Heart left ventricle (tissue), 16 donors: ENCODE data around the gene KRTAP10-7. TPM values are rescaled to one million over a fixed set of nuclear protein-coding genes. Genes with fewer than 3 reads are reported as not detected.

Experiments
- ATAC-seq, 4 donors: fragments of 200-7000 bp; cut with Tn5 transposase; one replicate each; pipeline ENCODE4 v1.9.1; 2020 to 2022; ENCODE audit warnings: moderate library complexity in 4 of 4, mild to moderate bottlenecking in 3 of 4, moderate number of reproducible peaks in 1 of 4
- DNase-seq, 5 donors: peaks; one replicate each; pipeline ENCODE4 v3.0.0-alpha.2; 2020
- H3K27ac ChIP-seq, 12 donors: fragments of 200-600 bp; sonication (generic) in 4 of 12; one replicate each; pipeline versions ENCODE4 v1.5.0 to v1.8.0; 2016 to 2022; ENCODE audit warnings: mild to moderate bottlenecking in 2 of 12
- H3K27me3 ChIP-seq, 9 donors: fragments of 200-600 bp; sonication (generic) in 2 of 9; one replicate each; pipeline versions ENCODE4 v1.5.1 to v1.8.0; 2016 to 2022; ENCODE audit warnings: mild to moderate bottlenecking in 3 of 9
- H3K36me3 ChIP-seq, 9 donors: fragments of 200-600 bp; sonication (generic) in 2 of 9; one replicate each; pipeline versions ENCODE4 v1.5.0 to v1.8.0; 2018 to 2022; ENCODE audit warnings: mild to moderate bottlenecking in 2 of 9
- H3K4me1 ChIP-seq, 12 donors: fragments of 200-600 bp; sonication (generic) in 4 of 12; one replicate each; pipeline versions ENCODE4 v1.5.0 to v1.8.0; 2016 to 2022; ENCODE audit warnings: mild to moderate bottlenecking in 3 of 12
- H3K4me3 ChIP-seq, 12 donors: fragments of 200-600 bp; sonication (generic) in 4 of 12; one replicate each; pipeline versions ENCODE4 v1.5.0 to v1.8.0; 2017 to 2022; ENCODE audit warnings: mild to moderate bottlenecking in 9 of 12, moderate library complexity in 4 of 12
- H3K9me3 ChIP-seq, 12 donors: fragments of 200-600 bp; sonication (generic) in 4 of 12; one replicate each; pipeline versions ENCODE4 v1.5.0 to v1.8.0; 2016 to 2022; ENCODE audit warnings: mild to moderate bottlenecking in 1 of 12
- POLR2A ChIP-seq, 2 donors: fragments of 450-650 bp; IDR thresholded peaks; one replicate each; pipeline ENCODE4 v1.6.1; 2017; ENCODE audit warnings: antibody characterized with exemption in 2 of 2, mild to moderate bottlenecking in 2 of 2, moderate library complexity in 2 of 2
- WGBS, 4 donors: extraction: QIAGEN DNeasy Blood & Tissue Kit in 2 of 4; methylation state at CpG; one replicate each; pipeline versions ENCODE4 v1.1.5 to v1.1.7; 2013 to 2018; 5-methylcytosine and 5-hydroxymethylcytosine counted together
- intact Hi-C, 10 donors: fragments of 100-400 bp; cut with DNase I; formaldehyde crosslinking; loops; one replicate each; pipeline versions ENCODE4 v1.11.1 to v1.14.2; 2022
- polyA plus RNA-seq, 2 donors: library from polyadenylated mRNA; stranded (reverse); fragments of 200-250 nt; gene quantifications; one replicate each; pipeline ENCODE4 v1.2.3, GENCODE V29; 2013
- total RNA-seq, 9 donors: library from RNA; depleted of rRNA in 2 of 9; stranded (reverse); fragments of >200 nt in 2 of 9; fragmentation: NEBNext Ultra II Directional in 3 of 9; extraction: Animal tissue kit (Norgen Biotek cat#: 25700) in 3 of 9; gene quantifications; one replicate each; pipeline versions ENCODE4 v1.1.0 to v1.2.4, GENCODE V29; 2016 to 2023
- TF ChIP-seq, protein P1 (sequence below), 12 donors: fragments of 200-600 bp; sonication (generic) in 4 of 12; IDR thresholded peaks; one replicate each; pipeline versions ENCODE4 v1.5.0 to v1.8.0; 2018 to 2022; ENCODE audit warnings: antibody characterized with exemption in 12 of 12, mild to moderate bottlenecking in 5 of 12
- donor health status: ischemic (EF 13 %, LVEDD 7.1; RV severe dilation, severe dysfunction).
- donor health status: healthy with polysubstance abuse.
- donor health status: DM: no; HTN: yes; CAD: no.
- donor health status: DM: no; HTN: no; CAD: no.
- donor health status: ischemic (EF 25% LVEDD 6.9; RV normal size, moderate dysfunction).
- donor health status: ischemic (EF 25% LVEDD 5.7; RV mildly dilated, moderate dysfunction).
- donor health status: healthy.
- donor health status: DM: yes; HTN: yes; CAD: no.
- donor health status: ischemic (EF 35%, LVEDD 5.7; RV mildly dilated, moderate dysfunction).
- donor health status: nonischemic (EF 11% LVEDD 7.7; RV severe dilation, severe dysfunction).
- donor health status: DM: yes; HTN: yes; CAD: no.
- donor health status: PGD.
- donor health status: ischemic (EF 29% LVEDD 5.4; RV normal size, mild dysfunction).
- donor health status: nonischemic (EF 23%, LVEDD 6.1; RV moderate dilation, normal function).

KRTAP10-7 gene
- total and polyA plus RNA-seq, 11 donors = not detected

DNA sequence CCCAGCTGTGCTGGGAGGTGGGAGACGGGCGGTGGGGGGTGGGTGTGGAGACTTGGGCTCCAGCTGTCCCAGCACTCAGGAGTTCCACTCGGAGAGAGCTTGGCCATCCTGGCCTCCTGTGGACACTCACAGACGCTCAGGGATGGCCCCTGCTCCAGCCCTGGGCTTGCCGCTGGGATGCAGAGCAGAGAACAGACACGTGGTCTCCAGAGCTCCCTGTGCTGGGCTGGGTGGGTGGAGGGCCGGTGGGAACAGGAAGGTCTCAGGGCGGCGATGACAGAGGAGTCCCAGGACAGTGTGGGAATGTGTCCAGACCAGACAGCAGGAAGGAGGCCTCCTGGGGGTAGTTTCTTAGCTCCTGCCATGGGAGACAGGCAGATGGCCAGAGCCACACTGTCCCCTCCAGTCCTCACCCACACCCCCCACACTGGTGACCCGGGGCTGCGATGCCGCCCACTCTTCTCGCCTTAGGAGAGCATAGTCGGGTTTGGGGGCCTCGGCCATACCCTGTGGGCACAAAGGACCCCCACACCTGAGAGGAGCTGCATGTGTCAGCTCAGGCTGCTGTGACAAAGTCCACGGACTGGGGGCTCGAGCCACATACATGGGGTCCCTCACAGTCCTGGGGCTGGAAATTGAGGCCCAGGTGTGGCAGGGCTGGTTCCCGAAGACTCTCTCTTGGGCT lies 28.5 kb downstream of the KRTAP10-7 start:
- H3K27ac ChIP-seq = no peak overlapping the region
- intact Hi-C loops = loop anchor here in 1 of 10 donors (10.0 kb wide), 1 partner anchor 86 kb away; the partner anchor contains the start of gene TSPEAR
- no peak for DNase-seq

DNA sequence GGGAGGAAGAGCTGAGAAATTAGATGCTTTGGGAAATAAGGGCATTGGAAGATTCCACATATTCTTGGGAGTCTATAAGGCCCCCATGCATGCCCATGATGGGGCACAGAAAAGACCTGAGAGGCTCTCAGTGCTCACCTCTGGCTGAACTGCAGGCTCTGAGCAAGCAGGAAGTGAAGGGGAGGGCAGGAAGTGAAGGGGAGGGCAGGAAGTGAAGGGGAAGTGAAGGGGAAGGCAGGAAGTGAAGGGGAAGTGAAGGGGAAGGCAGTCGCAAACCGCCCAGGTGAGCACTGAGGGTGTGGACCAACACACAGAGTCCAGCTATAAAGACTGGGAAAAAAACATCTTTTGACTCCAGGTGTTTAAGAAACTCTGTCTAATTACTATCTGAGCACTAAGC lies 30.0 kb downstream of the KRTAP10-7 start:
- no peak overlapping the region for H3K27ac ChIP-seq
- no peak overlapping the region for H3K4me3 ChIP-seq
- 59 to 78% (median 70%) methylated on average over 2 of the region's 2 CpGs for WGBS, 4 donors
- peaks cover 0 to 36% (median 21%) of the 10 kb centered on the region in 12 donors for H3K9me3 ChIP-seq
- no peaks in the 10 kb centered on the region for H3K36me3 ChIP-seq
- intact Hi-C loops = no loop called here
- no peak for ATAC-seq
- DNase-seq = no peak
- peaks cover 0 to 28% (median 0%) of the 10 kb centered on the region in 12 donors for H3K4me1 ChIP-seq
- TF ChIP-seq, protein P1, sequence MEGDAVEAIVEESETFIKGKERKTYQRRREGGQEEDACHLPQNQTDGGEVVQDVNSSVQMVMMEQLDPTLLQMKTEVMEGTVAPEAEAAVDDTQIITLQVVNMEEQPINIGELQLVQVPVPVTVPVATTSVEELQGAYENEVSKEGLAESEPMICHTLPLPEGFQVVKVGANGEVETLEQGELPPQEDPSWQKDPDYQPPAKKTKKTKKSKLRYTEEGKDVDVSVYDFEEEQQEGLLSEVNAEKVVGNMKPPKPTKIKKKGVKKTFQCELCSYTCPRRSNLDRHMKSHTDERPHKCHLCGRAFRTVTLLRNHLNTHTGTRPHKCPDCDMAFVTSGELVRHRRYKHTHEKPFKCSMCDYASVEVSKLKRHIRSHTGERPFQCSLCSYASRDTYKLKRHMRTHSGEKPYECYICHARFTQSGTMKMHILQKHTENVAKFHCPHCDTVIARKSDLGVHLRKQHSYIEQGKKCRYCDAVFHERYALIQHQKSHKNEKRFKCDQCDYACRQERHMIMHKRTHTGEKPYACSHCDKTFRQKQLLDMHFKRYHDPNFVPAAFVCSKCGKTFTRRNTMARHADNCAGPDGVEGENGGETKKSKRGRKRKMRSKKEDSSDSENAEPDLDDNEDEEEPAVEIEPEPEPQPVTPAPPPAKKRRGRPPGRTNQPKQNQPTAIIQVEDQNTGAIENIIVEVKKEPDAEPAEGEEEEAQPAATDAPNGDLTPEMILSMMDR (IDR thresholded peaks at IDR 0.05) = no peak
- TF ChIP-seq POLR2A (IDR thresholded peaks at IDR 0.05) = no peak
- H3K27me3 ChIP-seq = peaks cover 0 to 26% (median 0%) of the 10 kb centered on the region in 9 donors

More for the DNA sequence above, 28.5 kb downstream of the KRTAP10-7 start:
- H3K9me3 ChIP-seq = peaks cover 0 to 45% (median 26%) of the 10 kb centered on the region in 12 donors
- no peaks in the 10 kb centered on the region for H3K36me3 ChIP-seq
- peak in 3 of 4 donors; percentile 44 to 74 (median 65) for ATAC-seq
- WGBS, 4 donors = 49 to 58% (median 53%) methylated on average over 13 to 18 of the region's 18 CpGs
- TF ChIP-seq, protein P1 (IDR thresholded peaks at IDR 0.05) = no peak
- no peak for TF ChIP-seq POLR2A (IDR thresholded peaks at IDR 0.05)
- H3K4me1 ChIP-seq = peaks cover 0 to 29% (median 0%) of the 10 kb centered on the region in 12 donors
- H3K4me3 ChIP-seq = no peak overlapping the region
- H3K27me3 ChIP-seq = peaks cover 0 to 26% (median 0%) of the 10 kb centered on the region in 9 donors

DNA sequence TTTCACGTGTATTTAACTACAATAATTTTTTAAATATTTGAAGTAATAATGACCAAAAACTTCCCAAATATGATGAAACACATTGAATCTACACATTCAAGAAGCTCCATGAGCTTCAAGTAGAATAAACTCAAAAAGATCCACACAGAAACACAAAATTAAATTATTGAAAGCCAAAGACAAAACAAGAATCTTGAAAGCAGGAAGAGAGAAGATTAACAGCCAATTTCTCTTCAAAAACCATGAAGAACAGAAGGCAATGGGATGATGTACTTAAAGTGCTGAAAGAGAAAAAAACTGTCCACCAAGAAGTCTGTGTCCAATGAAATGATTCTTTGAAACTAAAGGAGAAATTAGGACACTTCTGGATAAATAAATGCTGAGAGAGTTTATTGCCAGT lies 31.7 kb downstream of the KRTAP10-7 start:
- 89 to 95% (median 93%) methylated on average over 1 of the region's 1 CpG for WGBS, 4 donors
- intact Hi-C loops = no loop called here
- TF ChIP-seq POLR2A (IDR thresholded peaks at IDR 0.05) = no peak
- TF ChIP-seq, protein P1 (IDR thresholded peaks at IDR 0.05) = no peak

DNA sequence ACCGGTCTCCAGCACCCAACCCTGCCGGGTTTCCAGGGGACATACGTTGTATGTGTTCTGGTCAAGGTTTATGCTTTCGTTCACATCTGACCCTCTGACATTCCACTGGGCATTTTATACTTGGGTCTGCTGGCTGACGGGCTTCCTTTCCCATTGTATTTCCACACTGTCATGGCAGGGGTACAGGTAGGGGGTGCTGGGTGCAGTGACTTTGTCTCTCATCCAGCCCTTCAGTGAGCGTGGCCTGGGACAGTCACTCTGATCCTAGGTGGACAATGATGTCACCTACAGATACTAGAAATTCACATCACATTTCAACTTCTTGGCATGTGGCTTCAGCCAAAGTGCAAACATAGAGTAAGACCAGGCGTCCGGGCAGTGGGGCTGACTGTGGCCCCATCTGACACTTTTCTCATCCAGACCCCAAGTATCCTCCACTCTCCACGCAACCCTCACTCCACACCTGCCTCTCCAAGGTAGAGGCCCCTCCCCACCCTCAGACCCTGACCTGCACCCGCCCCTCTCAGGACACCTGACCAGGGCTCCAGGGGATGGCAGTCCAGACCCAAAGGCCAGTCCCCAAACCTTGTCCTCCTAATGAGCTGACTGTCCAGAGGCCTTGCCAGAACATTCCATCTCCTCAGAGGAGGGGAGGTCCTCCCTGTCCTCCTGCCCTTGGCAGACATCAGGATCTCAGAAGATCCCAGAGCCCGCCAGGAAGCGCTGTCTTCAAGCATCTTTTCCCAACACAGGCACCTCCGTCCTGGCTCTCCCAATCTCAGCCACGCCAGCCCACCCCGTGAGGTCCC lies 36.0 kb downstream of the KRTAP10-7 start:
- ATAC-seq (peak in 2 of 4 donors; percentile 10 to 27), DNase-seq (no peak)
- no peak for TF ChIP-seq POLR2A (IDR thresholded peaks at IDR 0.05)
- TF ChIP-seq, protein P1 (IDR thresholded peaks at IDR 0.05) = no peak
- Histone ChIP-seq H3K9me3 (peaks cover 0 to 32% (median 13%) of the 10 kb centered on the region in 12 donors), H3K4me3 (no peak overlapping the region), H3K4me1 (no peaks in the 10 kb centered on the region), H3K36me3 (no peaks in the 10 kb centered on the region), H3K27me3 (peaks cover 0 to 21% (median 0%) of the 10 kb centered on the region in 9 donors), H3K27ac (no peak overlapping the region)
- WGBS, 4 donors = 76 to 86% (median 83%) methylated on average over 15 of the region's 15 CpGs
- intact Hi-C loops = no loop called here

More for the DNA sequence above, 31.7 kb downstream of the KRTAP10-7 start:
- Histone ChIP-seq H3K9me3 (peaks cover 0 to 36% (median 21%) of the 10 kb centered on the region in 12 donors), H3K4me1 (peaks cover 0 to 14% (median 0%) of the 10 kb centered on the region in 12 donors), H3K36me3 (no peaks in the 10 kb centered on the region), H3K27ac (no peak overlapping the region), H3K4me3 (no peak overlapping the region), H3K27me3 (peaks cover 0 to 27% (median 0%) of the 10 kb centered on the region in 9 donors)
- DNase-seq (no peak), ATAC-seq (no peak)
